Subcutaneous adipose tissue (tissue), 4 donors: Measurements from ENCODE around the gene FASTK. TPM values are rescaled to one million over a fixed set of nuclear protein-coding genes. Genes with fewer than 3 reads are reported as not detected.

Experiments
- CTCF ChIP-seq: fragments of 450-650 bp; IDR thresholded peaks from one replicate; pipeline ENCODE4 v1.5.1; 2016; ENCODE audit warnings: low read depth, mild to moderate bottlenecking, control low read depth, antibody characterized with exemption, moderate library complexity
- total RNA-seq, 4 donors: library from RNA; depleted of rRNA; stranded (reverse); fragments of >200 nt; gene quantifications; one replicate each; pipeline ENCODE4 v1.1.0, GENCODE V29; 2016

Gene FASTK
- total RNA-seq, 4 donors from 2014 or later: 36.8 to 88.9 (median 44.0) TPM

GRCh38 chr7:151070574-151070960 is 10.0 kb downstream of the FASTK start:
- TF ChIP-seq CTCF: no peak

GRCh38 chr7:151069841-151070573 is 10.6 kb downstream of the FASTK start:
- no peak for TF ChIP-seq CTCF

- TF ChIP-seq CTCF: no peak
Observed at GRCh38 chr7:151068069-151068773, 12.4 kb downstream of the FASTK start.

- TF ChIP-seq CTCF: no peak
Observed at GRCh38 chr7:151066273-151066974, 14.2 kb downstream of the FASTK start.

GRCh38 chr7:151065516-151065915 is 15.1 kb downstream of the FASTK start:
- TF ChIP-seq CTCF: no peak

- no peak for TF ChIP-seq CTCF
Observed at GRCh38 chr7:151064993-151065392, 15.6 kb downstream of the FASTK start.

DNA sequence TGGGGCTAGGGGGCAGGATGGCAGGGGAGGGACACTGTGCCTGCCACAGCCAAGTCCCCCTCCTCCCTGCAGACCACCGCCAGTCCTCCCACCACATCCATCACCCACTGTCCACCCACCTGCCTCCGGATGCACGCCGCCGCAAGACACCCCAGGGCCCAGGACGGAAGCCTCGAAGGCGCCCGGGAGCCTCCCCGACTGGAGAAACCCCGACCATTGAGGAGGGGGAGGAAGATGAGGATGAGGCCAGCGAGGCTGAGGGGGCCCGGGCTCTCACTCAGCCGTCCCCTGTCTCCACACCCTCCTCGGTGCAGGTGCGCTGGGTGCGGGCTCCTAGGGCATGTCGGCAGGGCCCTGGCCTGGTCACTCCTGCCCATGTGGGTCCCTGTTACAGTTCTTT is 16.2 kb downstream of the FASTK start:
- no peak for TF ChIP-seq CTCF
